Gastrocnemius medialis (tissue), 4 donors: Measurements from ENCODE around the gene HEXB. TPM values are rescaled to one million over a fixed set of nuclear protein-coding genes. Genes with fewer than 3 reads are reported as not detected.
A peak's percentile ranks its signal among the peaks of the same experiment; 100 is the strongest.

Experiments
- ATAC-seq, 2 donors: fragments of 150-250 bp; one replicate each; pipeline ENCODE4 v1.9.1; 2016
- DNase-seq, 2 donors: peaks; one replicate each; pipeline ENCODE4 v3.0.0-alpha.2; 2019
- H3K27ac ChIP-seq, 4 donors: fragments of 200-600 bp; sonication (generic); 1 replicate in 1 of 4; 2 replicates in 3 of 4; pipeline ENCODE4 v1.5.1; 2016 to 2018; ENCODE audit warnings: mild to moderate bottlenecking in 2 of 4, moderate library complexity in 1 of 4
- H3K27me3 ChIP-seq, 3 donors: fragments of 200-600 bp; sonication (generic) in 2 of 3; 1 replicate in 1 of 3; 2 replicates in 2 of 3; pipeline versions ENCODE4 v1.5.1 to v1.6.0; 2016 to 2019; ENCODE audit warnings: mild to moderate bottlenecking in 1 of 3, moderate library complexity in 1 of 3
- H3K36me3 ChIP-seq, 2 donors: fragments of 200-600 bp; sonication (generic) in 1 of 2; one replicate each; pipeline ENCODE4 v1.5.1; 2017 to 2018
- H3K4me1 ChIP-seq, 2 donors: fragments of 200-600 bp; sonication (generic) in 1 of 2; one replicate each; pipeline ENCODE4 v1.5.1; 2016 to 2017; ENCODE audit warnings: mild to moderate bottlenecking in 2 of 2
- H3K4me3 ChIP-seq, 4 donors: fragments of 200-600 bp; sonication (generic) in 3 of 4; 1 replicate in 1 of 4; 2 replicates in 3 of 4; pipeline ENCODE4 v1.5.1; 2016 to 2019; ENCODE audit warnings: mild to moderate bottlenecking in 2 of 4
- H3K9me3 ChIP-seq, 3 donors: fragments of 200-600 bp; sonication (generic) in 2 of 3; 1 replicate in 1 of 3; 2 replicates in 2 of 3; pipeline ENCODE4 v1.5.1; 2016 to 2019
- CTCF ChIP-seq, 5 experiments: fragments of 450-650 bp in 3 of 5; fragments of 200-600 bp in 2 of 5; sonication (generic) in 2 of 5; IDR thresholded peaks in 4 of 5; conservative IDR thresholded peaks in 1 of 5; 1 replicate in 4 of 5; 2 replicates in 1 of 5; pipeline ENCODE4 v1.5.1; 2016 to 2019; ENCODE audit warnings: antibody characterized with exemption in 5 of 5, mild to moderate bottlenecking in 3 of 5, moderate library complexity in 3 of 5
- POLR2A ChIP-seq, 2 donors: fragments of 450-650 bp; IDR thresholded peaks; one replicate each; pipeline ENCODE4 v1.6.1; 2017; ENCODE audit warnings: antibody characterized with exemption in 2 of 2, mild to moderate bottlenecking in 2 of 2, moderate library complexity in 2 of 2
- in situ Hi-C, 4 donors: fragments of 200-750 bp; cut with MboI; loops; one replicate each; pipeline versions ENCODE4 v1.15.0 to v1.8.0; 2017; ENCODE audit warnings: low sequenced_read_pairs in 4 of 4
- intact Hi-C: fragments of 100-400 bp; cut with DNase I; formaldehyde crosslinking; loops from one replicate; pipeline ENCODE4 v1.15.1; 2023; ENCODE audit warnings: low total_unique reads
- total RNA-seq, 4 donors: library from RNA; depleted of rRNA; stranded (reverse); fragments of >200 nt; gene quantifications; one replicate each; pipeline versions ENCODE4 v1.1.0 to v1.2.3, GENCODE V29; 2016

HEXB gene
- total RNA-seq: 10 to 100 TPM; 32.3 to 54.4 (median 47.1) TPM

- intact Hi-C loops (loop anchor here (1.0 to 10.0 kb wide), 3 partner anchors 81 to 1120 kb away; partner anchors contain the start of genes ANKRA2, HMGCR and UTP15), in situ Hi-C loops (no loop called here)
- Histone ChIP-seq H3K36me3 (peaks cover 0 to 9% of the 10 kb centered on the region in 2 donors), H3K4me1 (peaks cover 7 to 12% of the 10 kb centered on the region in 2 donors), H3K9me3 (no peaks in the 10 kb centered on the region), H3K27ac (peak within 1 kb of the TSS; percentile 83 to 90 (median 89)), H3K27me3 (no peaks in the 10 kb centered on the region), H3K4me3 (peak within 1 kb of the TSS; percentile 84 to 96 (median 92))
- TF ChIP-seq CTCF (IDR thresholded peaks at IDR 0.05 in 4 of 5, conservative IDR thresholded peaks at IDR 0.05 in 1 of 5): peak in 1 of 5 experiments; percentile 4
- peak; percentile 84 to 86 for TF ChIP-seq POLR2A (IDR thresholded peaks at IDR 0.05)
- ATAC-seq (peak; percentile 90 to 91), DNase-seq (peak; percentile 80 to 83)
These were observed at the start of gene HEXB for GRCh38 chr5:74684900-74685851. TSS of gene HEXB (plus strand) at chr5:74685233. CDS start at chr5:74685261, 28 bp downstream.

GRCh38 chr5:74636149-74636548, 48.9 kb upstream of the HEXB start:
- peaks cover 0 to 29% of the 10 kb centered on the region in 2 donors for H3K36me3 ChIP-seq
- no peak overlapping the region for H3K27ac ChIP-seq
- in situ Hi-C loops (loop anchor here (25.0 kb wide), 5 partner anchors 224 to 599 kb away; no protein-coding TSS in a partner anchor), intact Hi-C loops (no loop called here)
- no peak for DNase-seq
- TF ChIP-seq POLR2A (IDR thresholded peaks at IDR 0.05): no peak
- no peak for TF ChIP-seq CTCF (IDR thresholded peaks at IDR 0.05 in 4 of 5, conservative IDR thresholded peaks at IDR 0.05 in 1 of 5)
- peaks cover 17 to 27% of the 10 kb centered on the region in 2 donors for H3K4me1 ChIP-seq
- H3K4me3 ChIP-seq: no peak overlapping the region
- no peak for ATAC-seq
- no peaks in the 10 kb centered on the region for H3K27me3 ChIP-seq
- H3K9me3 ChIP-seq: no peaks in the 10 kb centered on the region

GRCh38 chr5:74636552-74636951, 48.5 kb upstream of the HEXB start:
- in situ Hi-C loops: loop anchor here (25.0 kb wide), 5 partner anchors 224 to 599 kb away; no protein-coding TSS in a partner anchor
- Histone ChIP-seq H3K27me3 (no peaks in the 10 kb centered on the region), H3K4me1 (peaks cover 21 to 27% of the 10 kb centered on the region in 2 donors), H3K4me3 (no peak overlapping the region), H3K36me3 (peaks cover 0 to 26% of the 10 kb centered on the region in 2 donors), H3K27ac (no peak overlapping the region), H3K9me3 (no peaks in the 10 kb centered on the region)
- ATAC-seq: no peak
- intact Hi-C loops: no loop called here
- TF ChIP-seq CTCF (IDR thresholded peaks at IDR 0.05 in 4 of 5, conservative IDR thresholded peaks at IDR 0.05 in 1 of 5) (no peak), POLR2A (IDR thresholded peaks at IDR 0.05) (no peak)
- DNase-seq: no peak

- H3K36me3 ChIP-seq: peaks cover 0 to 25% of the 10 kb centered on the region in 2 donors
- no peak for TF ChIP-seq POLR2A (IDR thresholded peaks at IDR 0.05)
- no peak for TF ChIP-seq CTCF (IDR thresholded peaks at IDR 0.05 in 4 of 5, conservative IDR thresholded peaks at IDR 0.05 in 1 of 5)
- no peak overlapping the region for H3K27ac ChIP-seq
- H3K4me1 ChIP-seq: peaks cover 23 to 28% of the 10 kb centered on the region in 2 donors
- no peaks in the 10 kb centered on the region for H3K27me3 ChIP-seq
- DNase-seq (no peak), ATAC-seq (no peak)
- in situ Hi-C loops (loop anchor here (25.0 kb wide), 5 partner anchors 226 to 601 kb away; no protein-coding TSS in a partner anchor), intact Hi-C loops (no loop called here)
- H3K4me3 ChIP-seq: peak overlapping the region in 3 of 4 donors; percentile 15 to 69 (median 66)
- no peaks in the 10 kb centered on the region for H3K9me3 ChIP-seq
These were observed 46.5 kb upstream of the HEXB start for GRCh38 chr5:74638544-74638969.
